AG08395 (cell line): ENCODE results near the gene CCBE1.
A peak's percentile ranks its signal among the peaks of the same experiment; 100 is the strongest.

Source experiments
- DNase-seq: peaks from one replicate; pipeline ENCODE4 v3.0.0; 2012; ENCODE audit warnings: mixed read lengths, low spot score

CCBE1 gene

DNA sequence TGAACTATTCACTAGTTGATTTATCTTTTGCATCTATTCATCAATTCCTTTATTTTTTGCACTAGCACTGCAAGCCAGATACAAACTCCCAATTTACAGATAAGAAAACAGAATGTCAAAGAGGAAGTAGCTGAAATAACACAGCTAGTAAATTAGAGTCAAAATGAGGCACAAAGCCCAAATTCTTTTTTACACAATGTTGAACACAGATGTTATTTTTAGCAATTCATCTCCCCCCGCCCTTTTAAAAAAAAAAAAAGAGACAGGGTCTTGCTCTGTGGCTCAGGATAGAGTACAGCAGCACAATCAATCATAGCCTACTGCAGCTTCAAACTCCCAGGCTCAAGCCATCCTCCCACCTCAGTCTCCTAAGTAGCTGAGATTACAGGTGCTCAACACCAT lies 127.8 kb downstream of the CCBE1 start:
- no peak for DNase-seq

DNA sequence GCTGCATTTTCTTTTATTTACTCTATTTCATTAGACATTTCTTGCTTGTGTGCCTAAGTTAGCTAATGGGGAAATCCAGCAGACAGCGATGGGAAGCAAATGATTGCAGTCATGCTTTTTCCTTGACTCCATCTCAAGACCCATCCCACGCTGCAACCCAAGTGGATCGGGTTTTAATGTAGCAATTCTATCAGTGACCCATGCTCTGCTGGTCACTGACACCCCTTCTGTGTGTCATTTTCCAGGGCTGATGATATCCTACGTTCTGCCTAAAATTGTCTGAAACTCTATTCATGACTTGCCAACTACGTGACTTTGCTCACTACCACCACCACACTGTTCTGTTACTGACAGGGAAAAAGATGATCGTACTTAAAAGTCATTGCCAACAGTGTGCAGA lies 129.8 kb downstream of the CCBE1 start:
- DNase-seq = no peak

DNA sequence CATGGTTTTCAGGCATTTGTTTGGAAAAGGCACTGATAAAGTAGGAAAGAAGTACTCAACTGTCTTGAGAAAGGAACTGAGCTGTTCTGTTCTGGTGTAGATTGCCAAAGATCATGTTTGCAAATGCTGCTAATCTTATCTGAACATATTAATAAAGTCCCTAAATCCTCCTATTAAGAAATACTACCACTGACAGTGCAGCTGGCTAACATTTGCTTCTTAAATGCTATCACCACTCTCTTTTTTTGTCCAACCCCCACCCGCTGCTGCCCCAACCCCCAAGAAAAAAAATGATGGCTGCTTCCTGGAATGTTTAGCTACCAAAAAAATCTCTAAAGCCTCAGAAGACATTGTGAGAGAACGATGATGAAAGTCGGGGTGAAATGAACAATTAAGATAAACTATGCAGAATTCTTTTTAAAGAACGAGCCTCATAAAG lies 130.7 kb downstream of the CCBE1 start:
- no peak for DNase-seq

DNA sequence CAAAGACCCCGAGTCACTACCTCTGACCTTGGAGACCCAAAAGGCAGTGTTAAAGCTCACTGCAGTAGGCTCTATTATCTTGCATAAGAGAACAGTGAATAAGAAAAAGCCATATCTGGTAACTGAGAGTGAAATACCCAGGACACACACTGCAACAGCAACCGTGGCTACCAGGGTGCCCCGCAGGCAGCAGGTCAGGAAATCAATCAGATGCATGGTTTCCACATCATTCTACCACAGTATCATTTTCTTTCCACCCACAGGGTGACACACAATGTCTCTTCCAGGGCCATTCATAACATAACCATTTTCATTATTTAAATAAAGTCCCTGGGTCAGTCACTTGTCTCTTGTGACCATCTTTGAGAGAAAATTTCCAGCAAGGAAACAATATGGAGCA lies 131.3 kb downstream of the CCBE1 start:
- DNase-seq = no peak

DNA sequence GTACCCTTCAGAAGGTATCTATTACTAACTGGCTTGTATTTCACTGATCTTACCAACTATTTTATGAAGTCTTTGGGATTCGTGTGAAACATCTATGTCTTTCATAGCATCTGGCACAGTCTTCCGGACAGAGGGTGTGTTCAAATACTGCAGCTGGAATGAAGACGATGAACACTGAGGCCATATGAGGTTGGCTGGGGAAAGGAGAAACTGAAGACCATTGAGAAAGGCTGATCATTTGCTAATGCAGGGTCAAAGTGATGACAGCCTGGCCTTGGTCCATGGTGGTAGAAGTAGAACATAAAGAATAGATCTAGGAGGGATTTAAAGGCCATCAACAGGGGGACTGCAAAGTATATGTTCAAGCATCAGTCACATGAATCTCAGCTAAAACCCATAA lies 132.7 kb downstream of the CCBE1 start:
- no peak for DNase-seq

DNA sequence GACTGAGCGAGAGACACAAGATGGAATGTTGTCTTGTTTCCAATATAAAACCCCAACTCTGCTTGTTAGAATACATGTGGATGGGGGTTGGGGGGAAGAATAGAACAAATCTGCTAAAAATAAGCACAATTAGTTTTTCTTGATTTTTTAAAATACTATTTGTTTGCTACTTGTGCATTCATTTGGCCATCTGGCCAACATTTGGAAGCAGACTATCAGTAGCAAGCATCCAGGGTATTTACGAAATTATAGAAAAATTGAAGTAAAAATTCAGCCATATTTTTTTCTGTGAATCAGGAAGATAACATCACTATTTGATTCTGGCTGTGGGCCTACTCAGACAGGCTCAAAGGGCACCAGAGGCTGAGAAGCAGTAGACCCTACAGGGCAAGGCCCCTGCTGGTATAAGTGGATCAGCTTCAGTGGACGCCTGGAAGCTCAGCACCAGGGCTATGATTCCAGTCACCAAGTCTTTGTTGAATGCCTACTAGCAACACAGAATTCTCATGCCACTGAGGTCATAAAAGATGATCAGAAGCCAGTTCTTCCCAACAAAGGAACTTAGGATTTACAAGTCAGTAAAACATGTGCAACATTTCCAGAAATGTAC lies 133.9 kb downstream of the CCBE1 start:
- DNase-seq = no peak

DNA sequence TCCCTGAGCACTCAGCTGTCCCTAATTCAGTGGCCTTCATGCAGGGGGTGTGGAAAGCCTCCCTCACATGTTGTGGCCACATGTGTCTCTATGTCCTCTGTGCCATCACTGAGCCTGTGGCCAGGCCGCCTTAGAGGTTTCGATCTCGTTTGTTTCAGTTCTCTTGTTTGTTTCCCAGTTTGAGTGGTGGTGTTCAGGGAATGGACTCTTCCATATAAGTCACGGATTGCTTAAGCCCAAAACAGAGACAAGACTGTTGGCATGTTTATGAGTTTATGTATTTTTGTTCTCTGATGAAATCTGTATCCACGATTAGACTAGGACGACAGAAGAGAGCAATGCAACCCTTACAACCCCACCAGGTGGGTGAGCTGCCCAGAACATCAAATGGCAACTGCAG lies 134.5 kb downstream of the CCBE1 start:
- DNase-seq = no peak

DNA sequence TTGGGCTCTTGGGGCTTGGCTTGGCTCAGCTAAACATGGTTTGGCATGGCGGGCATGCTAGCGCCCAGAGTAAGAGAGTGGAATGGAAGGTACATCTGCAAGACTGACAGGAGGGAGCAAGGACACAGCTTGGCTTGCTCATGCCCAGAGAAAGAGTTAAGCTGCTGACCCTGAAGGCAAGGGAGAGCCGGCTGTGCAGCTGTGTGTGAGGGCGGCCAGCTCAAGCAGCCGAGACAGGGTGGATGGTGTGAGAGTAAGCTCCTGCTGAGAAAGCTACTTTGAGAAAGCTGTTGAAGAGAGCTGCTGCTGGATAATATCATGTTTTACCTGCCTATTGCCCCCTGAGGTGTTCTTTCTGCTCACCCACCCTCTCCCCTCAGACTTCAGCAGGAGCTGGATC lies 135.6 kb downstream of the CCBE1 start:
- DNase-seq = no peak

DNA sequence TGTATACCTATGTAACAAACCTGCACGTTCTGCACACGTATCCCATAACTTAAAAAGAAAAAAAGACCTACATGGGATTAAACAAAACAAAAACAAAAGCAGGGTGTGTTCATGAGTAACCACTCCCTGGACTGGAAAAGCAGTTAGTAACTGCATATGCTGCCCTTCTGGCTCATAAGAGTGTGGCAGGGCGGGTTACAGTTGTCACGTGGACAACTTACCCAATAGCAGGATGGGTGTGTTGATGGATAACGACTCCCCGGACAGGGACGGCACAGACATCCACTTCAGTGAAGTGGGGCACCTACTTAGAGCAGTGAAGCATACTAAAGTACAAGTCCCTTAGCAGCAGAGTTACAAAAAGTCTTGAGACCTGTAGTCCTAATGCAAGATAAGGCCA lies 136.7 kb downstream of the CCBE1 start:
- no peak for DNase-seq

DNA sequence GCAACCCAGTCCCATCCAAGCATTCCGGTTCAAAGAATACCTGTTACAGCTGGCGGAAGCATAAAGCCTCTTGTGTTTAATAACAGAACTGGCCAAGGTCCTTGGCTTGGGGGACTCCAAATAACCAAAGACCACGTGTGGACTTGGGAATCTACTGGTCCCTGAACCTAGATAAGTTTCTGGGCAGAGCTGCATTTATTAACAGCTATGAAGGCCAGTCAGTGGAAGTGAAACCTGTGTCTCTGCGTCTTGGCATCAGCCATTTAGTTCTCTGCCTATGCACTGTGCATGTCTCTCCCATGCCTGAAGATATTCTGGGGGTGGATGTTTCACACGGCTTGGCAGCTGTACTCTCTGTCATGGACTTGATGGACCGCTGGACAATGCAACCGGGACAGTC lies 137.7 kb downstream of the CCBE1 start:
- no peak for DNase-seq

DNA sequence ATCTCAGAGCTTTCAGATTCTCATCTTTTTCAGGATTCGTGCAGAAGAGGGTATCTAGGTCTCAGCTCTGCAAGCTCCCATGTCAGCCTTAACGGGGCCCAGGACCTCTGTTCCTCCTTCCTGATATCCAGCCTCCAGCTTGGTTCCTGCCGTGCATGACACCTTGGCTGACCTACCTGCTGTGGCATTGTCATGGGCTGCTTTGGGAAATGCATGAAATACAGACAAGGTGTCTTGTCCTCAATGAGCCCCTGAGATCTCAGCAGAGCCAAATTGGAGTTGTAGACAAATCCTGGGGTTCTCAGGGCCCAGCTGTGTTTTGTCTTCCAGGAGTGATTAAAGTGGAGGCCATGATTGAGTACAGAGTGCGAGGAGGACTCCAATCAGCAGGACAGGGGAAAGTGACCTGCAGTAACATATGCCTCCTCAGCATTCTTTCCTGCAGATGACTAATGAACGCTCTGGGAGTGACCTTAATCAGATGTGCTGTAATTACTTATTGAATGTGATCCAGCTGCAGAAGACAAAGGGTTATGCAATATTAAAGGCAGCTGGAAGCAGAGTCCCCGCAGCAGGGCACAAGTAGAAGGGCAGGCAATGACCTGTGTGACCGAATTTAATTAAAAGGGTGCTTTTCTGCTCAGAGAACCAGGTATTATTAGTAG lies 141.1 kb downstream of the CCBE1 start:
- peak; percentile 75 for DNase-seq

DNA sequence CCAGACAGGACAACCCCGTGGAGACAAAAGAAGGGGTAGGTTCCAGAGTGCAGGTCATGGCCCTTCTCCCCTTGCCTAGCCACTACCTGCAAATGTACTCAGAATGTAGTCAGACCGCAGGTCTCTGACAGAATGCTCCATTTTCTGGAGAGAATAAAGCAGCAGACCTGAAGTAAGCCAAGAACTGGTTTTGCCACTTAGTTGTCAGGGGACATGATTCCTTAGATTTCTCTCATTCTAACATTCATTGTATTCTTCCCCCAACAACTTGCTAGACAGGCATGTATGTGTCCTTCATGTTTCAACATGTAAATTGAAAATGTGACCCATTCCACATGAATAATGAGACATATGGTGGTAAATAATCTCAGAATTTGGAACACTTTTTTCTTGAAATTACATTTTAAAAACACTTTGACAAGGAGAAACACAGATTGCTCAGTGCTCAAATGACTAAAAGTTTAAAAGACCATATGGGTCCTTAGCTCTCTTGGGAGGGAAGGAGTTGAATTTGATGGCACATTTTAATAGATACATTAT lies 142.4 kb downstream of the CCBE1 start:
- no peak for DNase-seq

DNA sequence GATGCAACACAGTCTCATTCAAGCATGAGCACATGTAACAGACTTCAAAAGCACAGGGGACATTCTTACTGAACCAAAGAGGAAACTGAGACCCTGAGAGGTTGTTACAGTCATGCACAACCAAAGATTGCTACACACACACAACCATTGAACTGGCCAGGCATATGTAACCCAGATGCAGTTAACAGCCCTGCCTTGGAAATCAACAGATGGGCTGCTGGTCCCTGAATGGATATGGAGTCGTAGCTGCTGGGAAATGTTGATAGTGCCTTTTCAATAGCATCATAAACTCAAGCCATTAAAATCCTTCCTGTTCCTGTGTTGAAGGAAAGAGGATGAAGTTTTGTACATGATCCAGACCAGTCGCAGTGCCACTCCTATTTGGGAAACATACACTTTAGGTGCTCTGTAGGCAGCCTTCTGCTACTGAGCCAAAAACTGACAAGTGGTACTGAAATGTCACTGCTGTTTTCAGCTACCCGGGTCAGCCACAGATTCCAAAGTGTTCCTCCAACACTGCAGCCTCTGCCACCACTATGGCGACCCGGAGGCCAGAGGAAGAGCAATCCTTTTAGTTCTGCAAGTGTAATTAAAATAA lies 143.9 kb downstream of the CCBE1 start:
- DNase-seq = no peak

DNA sequence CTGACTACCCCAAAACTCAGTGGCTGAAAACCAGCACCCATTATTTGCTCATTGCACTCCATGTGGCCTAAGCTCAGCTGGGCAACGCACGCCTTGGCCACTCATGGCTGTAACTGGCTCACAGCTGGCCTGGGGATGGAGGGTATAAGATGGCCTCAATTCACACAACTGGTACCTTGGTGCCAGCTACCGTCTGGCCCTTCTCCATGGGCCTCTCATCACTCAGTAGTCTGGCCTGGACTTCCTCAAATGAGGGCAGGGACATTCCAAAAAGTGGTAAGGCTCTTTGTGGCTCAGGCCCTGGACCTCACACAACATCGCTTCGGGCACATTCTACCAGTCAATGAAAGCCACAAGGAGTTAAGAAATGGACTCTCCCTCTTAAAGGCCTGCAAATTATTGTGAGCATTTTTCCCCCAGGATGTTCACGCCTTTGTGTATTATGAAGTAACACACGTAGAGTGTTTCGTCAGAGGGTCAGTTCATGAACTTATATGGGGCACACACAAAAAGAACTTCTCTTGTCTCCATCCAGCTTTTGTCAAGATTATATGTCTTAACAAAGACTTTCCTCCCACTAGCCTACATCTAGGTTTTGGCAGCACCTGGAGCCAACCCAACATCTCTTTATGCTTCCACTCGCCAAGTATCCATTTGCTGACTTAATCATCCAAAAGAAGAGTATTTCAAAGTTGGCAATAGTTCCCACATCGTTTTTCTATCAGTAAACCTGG lies 145.2 kb downstream of the CCBE1 start:
- no peak for DNase-seq

DNA sequence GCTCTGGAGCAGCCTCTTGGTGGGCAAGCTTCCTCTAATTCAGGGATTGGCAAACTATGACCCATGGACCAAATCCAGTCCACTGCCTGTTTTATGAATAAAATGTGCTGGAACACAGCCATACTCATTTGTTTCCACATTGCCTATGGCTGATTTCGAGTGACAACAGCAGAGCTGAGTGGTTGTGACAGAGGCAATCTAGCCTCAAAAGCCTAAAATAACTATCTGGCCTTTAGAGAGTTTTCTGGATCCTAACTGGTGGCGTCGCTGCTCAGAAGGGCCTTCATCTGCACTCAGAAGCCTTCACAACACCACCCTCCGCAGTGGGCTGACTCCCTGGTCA lies 147.1 kb downstream of the CCBE1 start:
- DNase-seq = no peak

DNA sequence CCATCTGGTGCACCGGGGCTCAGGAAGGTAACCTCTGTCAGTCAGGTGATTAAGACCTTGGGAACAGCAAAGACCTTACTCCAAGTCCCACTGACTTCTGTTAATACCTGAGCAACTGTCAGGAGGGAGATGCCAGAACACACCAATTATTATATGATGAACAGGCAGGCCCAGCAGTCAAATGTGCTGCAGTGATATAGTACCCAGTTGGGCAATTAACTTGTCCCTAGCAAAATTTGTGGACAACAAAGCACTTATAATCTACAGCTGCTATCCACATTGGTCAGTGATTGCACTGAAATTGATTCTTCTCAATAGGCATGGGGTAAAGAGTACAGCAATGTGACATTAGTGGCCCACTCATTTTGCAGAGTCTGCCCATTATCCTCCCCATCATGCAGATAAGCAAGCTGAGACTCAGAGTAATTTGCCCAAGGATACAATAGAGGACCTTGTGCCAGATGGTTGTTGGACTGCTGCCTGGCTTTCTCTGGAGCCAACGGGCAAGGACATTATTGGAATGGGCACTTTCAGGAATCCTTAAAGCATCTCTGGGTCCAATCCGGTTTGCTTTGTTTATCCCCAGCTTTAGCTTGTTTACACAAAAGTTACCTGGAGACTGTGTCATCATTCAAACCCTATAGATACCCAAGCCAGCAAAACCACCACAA lies 147.6 kb downstream of the CCBE1 start:
- DNase-seq = no peak

DNA sequence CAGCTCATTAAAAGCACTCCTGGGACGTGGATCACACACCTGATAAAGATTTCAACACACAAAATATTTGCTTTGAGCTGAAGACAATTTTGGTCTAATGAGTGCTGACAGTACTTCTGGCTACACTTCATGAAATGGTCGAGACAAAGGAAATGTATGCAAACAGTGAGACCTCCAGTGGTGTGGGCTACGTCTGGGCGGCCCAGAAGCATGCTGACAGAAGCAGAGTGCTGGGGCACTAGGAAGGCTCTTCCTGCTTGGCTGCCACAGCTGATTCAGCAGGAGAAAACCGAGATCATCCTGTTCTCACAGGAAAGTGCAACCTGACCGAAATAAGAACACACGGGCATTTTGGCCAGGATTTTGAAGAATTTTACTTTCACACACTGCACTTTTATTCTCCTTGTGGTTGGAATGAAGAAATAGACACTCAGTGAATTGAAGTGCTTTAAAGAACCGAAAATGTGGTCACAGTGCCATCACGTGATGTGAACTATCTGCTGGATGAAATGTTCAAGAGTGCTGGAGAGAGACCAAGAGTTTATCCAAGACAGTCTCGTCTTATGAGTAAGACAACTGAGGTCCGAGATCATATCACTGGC lies 149.5 kb downstream of the CCBE1 start:
- peak; percentile 77 for DNase-seq

DNA sequence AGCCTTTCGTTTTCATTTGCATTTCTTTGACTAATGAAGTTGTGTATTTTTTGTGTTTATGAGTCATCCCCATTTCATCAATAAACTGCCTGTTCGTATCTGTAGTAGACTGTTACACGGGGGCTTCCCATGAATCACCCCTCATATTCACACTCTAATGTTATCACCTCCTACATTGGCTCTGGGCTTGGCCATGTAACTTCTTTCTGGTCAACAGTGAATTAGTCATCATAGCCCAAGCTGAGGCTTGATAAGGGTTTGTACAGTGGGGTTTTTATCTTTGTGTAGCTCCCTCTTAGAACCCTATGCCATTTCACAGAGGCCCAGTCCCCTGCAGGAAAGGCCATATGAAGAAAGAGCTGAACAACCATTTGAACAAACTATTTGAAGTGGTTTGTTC lies 151.0 kb downstream of the CCBE1 start:
- no peak for DNase-seq

DNA sequence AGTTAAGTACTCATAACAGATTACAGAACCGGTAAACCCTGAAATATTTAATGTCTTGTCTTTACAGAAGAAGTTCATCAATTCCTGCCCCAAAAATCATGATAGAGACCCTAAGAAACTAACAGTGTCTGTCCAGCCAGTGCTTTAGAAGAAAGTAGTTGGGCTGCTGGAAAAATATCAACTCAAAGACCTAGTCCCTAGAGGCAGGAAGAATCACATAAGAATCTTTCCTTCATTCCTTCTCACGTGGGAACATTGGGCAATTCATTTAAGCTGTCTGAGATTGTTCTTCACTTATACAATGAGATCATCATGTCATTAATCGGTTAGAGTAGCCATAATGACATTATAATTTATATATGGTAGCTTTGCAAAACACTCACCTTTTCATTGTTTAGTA lies 156.4 kb downstream of the CCBE1 start:
- DNase-seq = no peak

DNA sequence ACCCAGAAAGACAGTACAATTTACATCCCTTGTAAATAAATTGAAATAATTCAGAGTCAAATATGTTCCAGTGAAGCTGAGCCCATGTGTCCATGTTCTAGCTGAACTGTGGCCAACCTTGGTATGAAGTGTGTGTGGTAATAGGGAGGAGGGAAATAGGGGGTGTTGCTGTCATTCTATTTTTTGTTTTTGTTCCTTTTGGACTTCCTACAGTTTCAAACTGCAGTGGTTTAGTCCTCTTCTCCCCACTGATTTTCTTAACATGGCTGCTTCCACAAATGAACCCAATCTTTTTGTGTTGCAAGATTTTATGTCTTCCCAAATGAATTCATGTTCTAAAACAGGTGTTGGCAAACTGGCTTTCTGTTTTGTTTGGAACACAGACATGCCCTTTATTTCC lies 156.9 kb downstream of the CCBE1 start:
- no peak for DNase-seq

DNA sequence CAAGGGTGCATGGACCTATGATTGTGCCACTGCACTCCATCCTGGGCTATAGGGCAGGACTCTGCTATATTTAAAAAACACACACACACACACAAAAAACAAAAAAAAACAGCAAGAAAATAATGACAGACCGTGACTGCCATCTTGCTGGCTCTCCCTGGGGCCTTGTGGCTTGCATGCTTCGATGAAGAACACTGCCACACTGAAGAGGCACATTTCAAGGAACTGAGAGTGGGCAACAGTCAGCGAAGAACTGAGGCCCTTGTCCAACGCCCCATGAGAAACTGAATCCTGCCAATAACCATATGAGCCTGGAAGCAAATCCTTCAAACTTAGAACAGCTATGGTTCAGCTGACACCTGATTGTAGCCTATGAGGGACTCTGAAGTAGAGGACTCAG lies 158.1 kb downstream of the CCBE1 start:
- no peak for DNase-seq

DNA sequence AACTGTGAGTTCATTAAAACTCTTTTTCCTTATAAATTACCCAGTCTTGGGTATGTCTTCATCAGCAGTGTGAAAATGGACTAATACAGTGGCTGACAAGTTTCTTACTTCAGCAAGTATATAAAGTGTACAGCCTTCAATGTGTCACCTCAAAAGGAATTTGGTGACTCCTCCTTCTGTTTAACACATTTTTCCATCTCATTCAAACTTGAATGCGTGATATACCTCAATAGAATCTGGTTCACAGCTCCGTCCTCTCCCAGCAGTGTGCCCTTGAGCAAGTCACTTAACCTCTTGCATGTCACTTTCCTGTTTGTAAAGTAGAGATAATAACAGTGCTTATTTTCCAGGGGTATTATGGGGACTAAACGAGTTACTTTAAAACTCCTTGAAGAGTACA lies 159.6 kb downstream of the CCBE1 start:
- no peak for DNase-seq
